Adrenal gland (tissue), 12 donors: ENCODE data around the gene BMPR1B. TPM values are rescaled to one million over a fixed set of nuclear protein-coding genes. Genes with fewer than 3 reads are reported as not detected.

Source experiments
- DNase-seq, 7 donors: peaks; one replicate each; pipeline ENCODE4 v3.0.0-alpha.2; 2019 to 2020
- H3K27ac ChIP-seq, 5 donors: fragments of 200-600 bp; sonication (generic) in 4 of 5; 1 replicate in 3 of 5; 2 replicates in 2 of 5; pipeline versions ENCODE4 v1.5.1 to v1.8.0; 2016 to 2020; ENCODE audit warnings: mild to moderate bottlenecking in 1 of 5
- H3K27me3 ChIP-seq: fragments of 200-600 bp; 2 replicates; pipeline ENCODE4 v1.8.0; 2021
- H3K36me3 ChIP-seq, 2 donors: fragments of 200-600 bp; replicated peaks in 1 of 2; 1 replicate in 1 of 2; 2 replicates in 1 of 2; pipeline versions ENCODE4 v1.5.1 to v1.8.0; 2018 to 2022
- H3K4me1 ChIP-seq, 2 donors: fragments of 200-600 bp; replicated peaks in 1 of 2; 1 replicate in 1 of 2; 2 replicates in 1 of 2; pipeline versions ENCODE4 v1.5.1 to v1.8.0; 2018 to 2021
- H3K4me3 ChIP-seq, 4 donors: fragments of 200-600 bp; sonication (generic) in 3 of 4; one replicate each; pipeline ENCODE4 v1.5.1; 2016 to 2018
- H3K9me3 ChIP-seq, 3 donors: fragments of 200-600 bp; sonication (generic) in 1 of 3; replicated peaks in 1 of 3; 1 replicate in 2 of 3; 2 replicates in 1 of 3; pipeline versions ENCODE4 v1.5.1 to v1.8.0; 2016 to 2021
- CTCF ChIP-seq, 6 experiments: fragments of 450-650 bp in 4 of 6; fragments of 200-600 bp in 2 of 6; sonication (generic) in 1 of 6; IDR thresholded peaks; 1 replicate in 5 of 6; 2 replicates in 1 of 6; pipeline versions ENCODE4 v1.5.1 to v1.8.0; 2016 to 2021; ENCODE audit warnings: antibody characterized with exemption in 6 of 6, mild to moderate bottlenecking in 2 of 6, moderate library complexity in 1 of 6
- POLR2A ChIP-seq, 2 donors: fragments of 450-650 bp; IDR thresholded peaks; one replicate each; pipeline ENCODE4 v1.6.1; 2017; ENCODE audit warnings: antibody characterized with exemption in 2 of 2, mild to moderate bottlenecking in 2 of 2, moderate library complexity in 1 of 2
- WGBS, 4 donors: extraction: QIAGEN DNeasy Blood & Tissue Kit in 2 of 4; methylation state at CpG; one replicate each; pipeline versions ENCODE4 v1.1.5 to v1.1.7; 2013 to 2017; 5-methylcytosine and 5-hydroxymethylcytosine counted together
- intact Hi-C, 2 donors: fragments of 100-400 bp; cut with DNase I; formaldehyde crosslinking; loops; one replicate each; pipeline versions ENCODE4 v1.14.1 to v1.15.0; 2022 to 2023
- polyA plus RNA-seq, 3 donors: library from polyadenylated mRNA; stranded (reverse); fragments of 200-250 nt in 2 of 3; fragments of 350-450 nt in 1 of 3; fragmentation: Illumina TruSeq in 1 of 3; extraction: RNeasy Lipid Tissue Mini Kit (QIAGEN cat#74804) in 1 of 3; gene quantifications; one replicate each; pipeline ENCODE4 v1.2.3, GENCODE V29; 2013 to 2014
- total RNA-seq, 9 donors: library from RNA; depleted of rRNA in 4 of 9; stranded (reverse); fragments of >200 nt in 4 of 9; fragments of 120-200 nt in 1 of 9; fragmentation: NEBNext Ultra II Directional in 1 of 9; extraction: Animal tissue kit (Norgen Biotek cat#: 25700) in 1 of 9; gene quantifications; one replicate each; pipeline versions ENCODE4 v1.1.0 to v1.2.4, GENCODE V29; 2013 to 2023
- donor health status: healthy with polysubstance abuse.
- donor health status: Bipolar disorder and iron deficiency.
- donor health status: DM: yes; HTN: yes; CAD: no.
- donor health status: DM: no; HTN: no; CAD: no.
- donor health status: DM: no; HTN: no; CAD: no.
- donor health status: DM: yes; HTN: yes; CAD: no.

Gene BMPR1B
- total and polyA plus RNA-seq, 12 donors, result 0.94 to 22.2 (median 6.2) TPM

- 72 to 91% (median 86%) methylated on average over 3 of the region's 3 CpGs for WGBS, 4 donors
- no peaks in the 10 kb centered on the region for H3K36me3 ChIP-seq
- H3K4me3 ChIP-seq, result no peak overlapping the region
- no peaks in the 10 kb centered on the region for H3K4me1 ChIP-seq
- no peak for TF ChIP-seq CTCF (IDR thresholded peaks at IDR 0.05)
- TF ChIP-seq POLR2A (IDR thresholded peaks at IDR 0.05), result no peak
- intact Hi-C loops, result no loop called here
- no peaks in the 10 kb centered on the region for H3K9me3 ChIP-seq
- DNase-seq, result no peak
- H3K27ac ChIP-seq, result no peak overlapping the region
- H3K27me3 ChIP-seq, result no peaks in the 10 kb centered on the region
Observed at GRCh38 chr4:95151255-95151654, 393.5 kb downstream of the BMPR1B start.

DNA sequence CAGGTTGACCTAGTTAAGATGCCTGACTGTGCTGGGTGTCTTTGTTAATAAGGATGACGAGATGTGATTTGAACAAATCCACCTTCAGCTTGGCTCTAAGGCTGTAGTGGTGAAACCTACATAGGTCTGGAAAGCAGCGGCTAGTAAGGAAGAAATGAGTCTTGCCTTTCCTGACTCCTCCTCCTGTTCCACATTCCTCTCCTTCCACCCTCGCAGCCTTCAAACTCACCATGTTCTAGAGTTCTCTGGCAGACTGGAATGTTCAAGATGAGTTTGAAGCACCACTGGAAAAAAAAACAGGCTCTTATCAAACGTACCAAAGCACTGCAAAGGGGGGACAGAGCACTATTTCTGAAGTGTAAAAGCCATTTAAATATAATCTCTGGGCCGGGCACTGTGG, 395.4 kb downstream of the BMPR1B start:
- no peaks in the 10 kb centered on the region for H3K9me3 ChIP-seq
- H3K4me3 ChIP-seq, result no peak overlapping the region
- H3K27ac ChIP-seq, result no peak overlapping the region
- TF ChIP-seq CTCF (IDR thresholded peaks at IDR 0.05) (no peak), POLR2A (IDR thresholded peaks at IDR 0.05) (no peak)
- no peaks in the 10 kb centered on the region for H3K4me1 ChIP-seq
- no peak for DNase-seq
- H3K27me3 ChIP-seq, result no peaks in the 10 kb centered on the region
- intact Hi-C loops, result no loop called here
- WGBS, 4 donors, result 66 to 87% (median 79%) methylated on average over 5 of the region's 5 CpGs
- H3K36me3 ChIP-seq, result no peaks in the 10 kb centered on the region

DNA sequence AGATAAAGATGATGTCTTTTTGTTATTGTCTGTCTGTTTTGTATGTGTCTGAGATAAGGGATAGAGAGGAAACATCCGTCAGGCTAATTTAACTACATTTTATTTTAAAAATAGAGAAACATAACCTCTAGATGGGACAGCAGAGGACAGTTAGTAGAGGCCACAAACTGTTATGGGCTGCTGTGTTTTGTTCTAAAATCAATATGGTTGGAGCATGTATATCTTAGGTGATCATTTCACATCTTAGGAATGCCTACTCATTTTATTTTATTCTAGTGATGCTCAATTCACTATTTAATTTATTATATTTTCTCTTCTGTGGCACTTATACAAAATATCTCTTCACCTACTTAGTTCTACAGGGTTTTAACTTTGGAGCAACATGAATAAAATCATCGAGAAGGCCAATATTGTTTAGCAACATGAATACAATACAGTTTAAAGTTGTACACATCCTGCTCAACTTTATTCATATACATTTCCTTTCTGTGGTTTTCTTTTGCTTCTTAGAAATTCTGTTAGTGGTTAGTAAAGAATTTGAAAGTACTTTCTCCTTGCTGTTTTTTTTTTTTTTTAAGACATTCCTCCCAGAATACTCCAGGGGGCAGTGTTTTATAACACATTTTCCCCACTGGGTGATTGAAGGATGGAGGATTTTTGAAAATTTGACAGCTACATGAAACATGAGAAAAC, 398.1 kb downstream of the BMPR1B start:
- Histone ChIP-seq H3K27ac (no peak overlapping the region), H3K4me1 (no peaks in the 10 kb centered on the region), H3K9me3 (no peaks in the 10 kb centered on the region), H3K27me3 (no peaks in the 10 kb centered on the region), H3K4me3 (no peak overlapping the region), H3K36me3 (no peaks in the 10 kb centered on the region)
- TF ChIP-seq CTCF (IDR thresholded peaks at IDR 0.05) (peak; percentile 35 to 67 (median 57)), POLR2A (IDR thresholded peaks at IDR 0.05) (no peak)
- intact Hi-C loops, result no loop called here
- no peak for DNase-seq
- WGBS, 4 donors, result 53 to 77% (median 67%) methylated on average over 2 of the region's 2 CpGs

GRCh38 chr4:95156452-95156765, 398.7 kb downstream of the BMPR1B start:
- Histone ChIP-seq H3K36me3 (no peaks in the 10 kb centered on the region), H3K4me1 (no peaks in the 10 kb centered on the region), H3K27ac (no peak overlapping the region), H3K9me3 (no peaks in the 10 kb centered on the region), H3K27me3 (no peaks in the 10 kb centered on the region), H3K4me3 (no peak overlapping the region)
- TF ChIP-seq POLR2A (IDR thresholded peaks at IDR 0.05), result no peak
- TF ChIP-seq CTCF (IDR thresholded peaks at IDR 0.05), result no peak
- intact Hi-C loops, result no loop called here
- no peak for DNase-seq
- 34 to 41% (median 41%) methylated on average over 3 of the region's 3 CpGs for WGBS, 4 donors
